Daoy (cell line): ENCODE data around the gene CABLES2. TPM values are rescaled to one million over a fixed set of nuclear protein-coding genes. Genes with fewer than 3 reads are reported as not detected.

Source experiments
- DNase-seq: peaks from one replicate; pipeline ENCODE4 v3.0.0-alpha.2; 2015; ENCODE audit warnings: low read depth
- total RNA-seq: library from RNA; depleted of rRNA; stranded (reverse); fragments of >200 nt; shearing (Covaris generic); gene quantifications from 2 replicates; pipeline ENCODE4 v1.2.3, GENCODE V29; 2014

Gene CABLES2
- total RNA-seq, 1 experiment from 2014 or later = 3.8 TPM

DNA sequence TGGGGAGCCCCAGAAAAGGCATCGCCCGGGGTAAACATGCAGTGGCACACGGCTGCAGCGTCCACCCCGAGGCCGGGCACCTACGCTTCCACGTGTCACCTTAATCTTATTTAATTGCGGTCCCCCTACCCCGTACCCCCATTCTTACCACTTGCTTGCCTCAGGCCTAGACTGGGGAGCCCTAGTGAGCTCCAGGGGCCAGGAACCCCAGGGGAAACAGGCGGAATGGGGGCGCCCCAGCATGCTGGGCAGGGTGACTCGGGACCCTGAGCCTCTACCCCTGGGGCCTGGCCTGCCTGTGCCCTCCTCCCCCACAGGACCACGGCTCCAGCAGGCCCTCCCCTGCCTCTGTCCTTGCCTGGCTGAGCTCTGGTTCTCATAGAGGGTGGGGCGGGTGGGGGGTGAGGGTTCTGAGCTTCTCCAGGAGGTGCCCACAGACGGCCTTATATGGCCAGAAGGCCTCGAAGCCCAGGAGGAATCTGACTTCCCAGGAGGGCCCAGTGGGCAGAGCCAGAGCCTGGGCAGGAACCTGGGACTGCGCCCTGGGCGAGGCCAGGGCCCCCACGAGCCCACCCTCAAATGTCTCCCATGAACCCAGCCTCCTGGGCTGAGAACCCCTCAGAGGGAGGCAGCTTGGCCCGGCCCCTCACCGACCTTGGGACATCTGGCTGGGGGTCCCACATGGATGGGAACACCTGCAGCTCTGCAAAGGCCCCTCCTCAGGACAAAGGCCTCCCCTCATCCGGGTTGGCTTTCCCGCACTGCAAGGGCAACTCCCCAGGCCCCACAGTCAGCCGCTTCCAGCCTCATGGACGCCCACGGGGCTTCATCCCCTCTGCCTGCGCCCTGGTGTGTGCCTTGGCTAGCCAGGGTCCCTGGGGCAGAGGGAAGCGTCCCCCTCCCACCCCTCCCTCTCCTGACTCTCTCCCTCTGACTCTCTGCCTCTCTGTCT, 34.8 kb downstream of the CABLES2 start:
- DNase-seq = no peak

DNA sequence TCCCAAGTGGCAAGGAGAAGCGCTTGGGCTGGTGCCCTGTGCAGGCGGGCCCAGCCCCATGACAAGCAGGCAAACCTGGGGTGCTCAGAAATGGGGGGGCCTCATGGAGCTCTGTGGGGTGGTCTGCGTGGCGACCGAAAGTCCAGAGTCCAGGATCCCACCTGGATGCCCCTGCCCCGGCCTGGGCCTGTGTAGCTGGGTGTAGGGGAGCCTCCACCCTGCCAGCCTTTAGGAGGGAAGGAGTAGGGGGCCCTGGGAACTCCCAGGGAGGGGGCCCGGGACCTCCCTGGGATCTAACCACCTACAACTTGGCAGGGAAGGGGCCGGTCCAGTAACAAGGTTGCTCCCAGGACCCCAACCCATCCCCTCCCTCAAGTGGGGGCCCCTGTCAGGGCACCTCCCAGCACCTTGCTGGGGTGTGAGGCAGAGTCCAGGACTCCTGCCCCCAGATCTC, 35.5 kb downstream of the CABLES2 start:
- DNase-seq = no peak

DNA sequence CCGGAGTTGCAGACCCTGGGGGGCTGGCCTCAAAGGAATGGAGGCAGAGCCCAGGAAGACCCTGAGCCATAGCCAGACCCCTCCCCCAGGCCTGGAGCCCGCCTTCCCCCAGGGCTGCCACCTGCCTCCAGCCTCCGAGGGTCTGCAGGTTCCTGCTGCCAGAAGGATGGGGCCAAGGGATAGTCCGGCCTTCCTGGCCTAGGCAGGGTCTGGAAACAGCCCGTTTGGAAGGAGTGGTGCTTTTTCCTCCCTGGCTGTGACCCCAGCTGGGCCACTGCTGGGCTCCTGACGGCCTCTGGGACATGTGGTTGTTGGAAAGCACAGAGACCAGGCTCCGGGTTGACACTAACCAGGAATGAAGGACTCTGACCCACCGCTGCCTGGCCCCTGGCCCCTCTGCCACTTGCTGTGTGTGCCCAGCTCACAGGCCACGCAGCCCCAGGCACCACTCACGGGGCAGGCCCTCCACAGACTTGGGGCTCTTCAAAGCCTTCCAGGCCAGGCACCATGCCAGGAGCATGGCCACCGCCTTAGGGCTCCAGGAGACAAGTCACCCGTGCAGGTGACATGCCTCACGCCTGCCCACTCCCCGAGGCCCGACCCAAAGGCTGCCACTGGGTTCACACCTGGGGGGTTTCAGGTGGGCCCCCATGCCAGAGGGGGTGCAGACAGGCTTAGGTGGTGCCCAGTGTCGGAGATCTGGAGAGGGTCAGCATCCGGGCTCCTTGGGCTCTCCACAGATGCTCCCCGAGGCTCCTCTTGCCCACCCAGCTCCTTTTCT, 36.1 kb downstream of the CABLES2 start:
- no peak for DNase-seq

DNA sequence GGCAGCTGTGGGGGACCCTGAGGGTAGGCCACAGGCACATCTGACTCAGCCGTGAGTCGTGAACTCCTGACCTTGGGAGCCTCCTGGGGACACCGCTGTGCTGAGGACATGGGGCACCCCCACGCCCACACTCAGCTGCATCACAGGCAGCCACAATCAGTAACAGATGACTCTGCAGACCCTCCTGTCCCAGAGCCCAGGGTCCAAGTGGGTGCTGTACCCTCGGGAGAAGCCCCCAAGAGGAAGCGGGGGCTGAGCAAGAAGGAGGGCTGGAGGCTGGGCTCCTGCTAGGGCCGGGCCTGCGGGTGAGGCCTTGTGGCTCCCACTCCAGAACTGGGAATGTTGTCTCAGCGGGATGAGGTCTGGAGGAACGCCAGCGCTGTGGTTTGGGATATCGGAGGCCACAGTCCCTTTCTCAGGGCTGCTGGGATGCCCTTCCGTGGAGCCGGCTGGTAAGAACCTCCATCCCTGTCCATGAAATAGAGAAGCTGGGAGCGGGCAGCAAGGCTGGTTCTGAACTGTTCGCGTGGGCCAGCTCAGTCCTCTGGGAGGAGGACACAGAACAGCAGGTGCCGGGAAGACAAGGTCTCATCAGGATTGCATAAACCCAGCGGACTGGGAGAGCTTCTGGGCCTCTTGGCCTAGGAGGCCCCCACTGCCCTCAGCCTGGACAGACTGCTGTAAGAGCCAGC, 36.8 kb downstream of the CABLES2 start:
- peak; percentile 95 for DNase-seq

DNA sequence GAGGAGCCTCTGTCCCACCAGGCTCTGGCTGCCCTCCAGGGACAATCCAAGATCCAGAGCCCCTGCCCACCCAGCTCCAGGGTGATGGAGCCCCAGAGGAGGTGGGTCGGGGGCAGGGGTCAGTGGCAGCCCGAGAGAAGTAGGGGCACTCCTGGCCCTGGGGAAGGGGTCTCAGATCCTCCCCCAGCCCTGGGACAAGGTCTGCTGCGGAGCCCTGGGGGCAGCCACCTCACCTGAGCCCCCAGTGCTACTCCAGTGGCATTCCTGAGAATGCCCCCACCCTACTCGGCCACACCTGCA, 37.3 kb downstream of the CABLES2 start:
- no peak for DNase-seq

DNA sequence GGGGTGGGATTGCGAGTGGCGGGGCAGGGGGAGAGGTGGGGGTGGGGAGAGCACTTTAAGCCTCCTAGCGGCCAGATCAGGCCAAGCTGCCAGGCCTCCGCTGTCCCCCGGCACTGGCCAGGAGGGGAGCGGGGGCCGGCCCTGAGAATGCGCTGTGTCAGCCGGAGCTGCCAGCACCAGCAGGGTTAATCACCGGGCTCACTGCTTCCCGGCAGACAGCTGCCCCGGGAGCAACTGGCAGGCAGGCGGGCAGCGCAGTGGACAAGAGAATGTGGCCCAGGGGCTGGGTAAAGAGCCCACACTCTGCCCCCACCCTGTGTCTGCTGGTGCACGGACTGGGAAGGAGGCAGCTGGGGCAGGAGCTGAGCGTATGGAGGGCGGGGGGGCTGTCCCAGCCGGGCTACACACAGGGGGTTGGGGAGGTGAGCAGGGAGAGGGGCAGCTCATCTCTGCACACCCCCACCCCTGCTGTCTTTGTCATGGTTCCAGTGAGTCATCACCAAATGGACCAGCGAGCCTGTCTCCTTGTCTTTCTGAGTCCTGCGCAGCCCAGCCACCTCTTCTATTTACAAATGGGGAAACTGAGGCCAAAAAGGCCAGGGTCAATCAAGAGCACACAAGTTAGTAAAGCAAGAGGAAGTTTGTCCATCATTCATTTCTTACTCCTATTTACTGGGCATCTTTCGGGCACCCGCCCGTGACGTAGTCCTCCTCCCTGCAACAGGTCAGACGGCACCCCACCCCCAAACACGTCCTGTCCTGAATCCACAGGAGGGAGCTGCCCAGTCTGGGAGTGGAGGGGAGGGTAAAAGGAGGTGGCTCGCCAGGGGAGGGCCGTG, 37.9 kb downstream of the CABLES2 start:
- peak; percentile 82 for DNase-seq

DNA sequence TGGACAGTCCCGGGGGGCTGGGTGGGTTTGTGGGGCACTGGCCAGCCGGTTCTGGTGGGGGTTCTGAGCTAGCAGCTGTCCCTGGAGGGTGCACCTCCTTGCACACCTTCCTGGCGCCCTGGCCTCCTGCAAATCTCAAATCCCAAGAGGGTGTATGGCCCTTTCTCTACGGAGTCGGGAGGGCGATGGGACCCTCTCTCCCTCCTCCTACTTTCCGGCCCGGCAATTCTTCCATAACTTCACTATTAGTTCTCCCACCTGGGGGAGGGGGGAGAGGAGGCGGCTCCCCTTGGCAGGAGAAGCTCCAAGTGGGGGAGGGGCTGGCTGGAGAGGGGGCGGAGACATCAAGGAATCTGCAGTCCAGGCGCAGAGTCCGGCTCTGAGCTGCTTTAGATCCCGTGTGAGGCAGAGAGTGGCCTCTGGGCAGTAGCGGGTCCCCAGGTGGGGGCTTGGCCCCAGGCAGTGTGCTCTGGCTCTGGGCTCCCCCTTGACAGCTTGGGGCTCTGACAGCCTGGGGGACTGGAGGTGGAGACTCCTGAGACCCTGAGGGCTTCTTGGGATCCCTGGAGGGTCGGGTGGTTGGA, 38.6 kb downstream of the CABLES2 start:
- peak; percentile 49 for DNase-seq

DNA sequence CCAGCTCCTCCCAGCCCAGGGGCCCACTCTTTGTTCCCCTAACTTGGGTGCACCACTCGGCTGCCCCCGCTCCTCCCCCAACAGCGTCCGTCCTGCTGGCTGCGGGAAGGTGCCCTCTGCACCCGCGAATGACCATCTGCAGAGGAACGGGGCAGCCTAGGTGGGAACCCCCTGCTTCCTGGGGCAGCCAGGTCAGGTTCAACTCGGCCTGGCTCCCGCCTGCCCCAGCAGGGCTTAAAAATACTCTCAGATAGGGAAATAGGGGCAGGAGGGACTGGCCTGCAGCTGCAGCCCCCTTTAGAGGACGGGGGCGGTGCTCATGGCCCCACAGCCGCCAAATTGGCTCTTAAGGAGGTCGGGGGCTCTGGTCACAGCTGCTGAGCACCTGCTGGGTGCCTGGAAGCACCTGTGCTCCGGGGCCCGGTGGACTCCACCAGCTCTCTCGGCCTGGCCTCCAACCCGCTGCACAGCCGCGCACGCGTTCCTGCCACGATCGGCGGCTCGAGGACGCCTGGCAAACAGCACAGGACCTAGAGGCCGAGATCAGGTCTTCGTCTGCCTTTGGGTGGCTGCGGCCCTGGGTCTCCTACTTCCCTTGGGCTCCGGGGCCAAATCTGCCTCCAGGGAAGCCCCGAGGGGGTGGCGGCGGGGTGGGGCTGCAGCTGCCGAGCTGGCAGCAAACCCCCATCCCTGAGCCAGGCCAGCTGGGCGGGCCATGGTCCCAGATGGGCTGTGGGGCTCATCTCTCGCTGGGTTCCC, 39.3 kb downstream of the CABLES2 start:
- peak; percentile 59 for DNase-seq

DNA sequence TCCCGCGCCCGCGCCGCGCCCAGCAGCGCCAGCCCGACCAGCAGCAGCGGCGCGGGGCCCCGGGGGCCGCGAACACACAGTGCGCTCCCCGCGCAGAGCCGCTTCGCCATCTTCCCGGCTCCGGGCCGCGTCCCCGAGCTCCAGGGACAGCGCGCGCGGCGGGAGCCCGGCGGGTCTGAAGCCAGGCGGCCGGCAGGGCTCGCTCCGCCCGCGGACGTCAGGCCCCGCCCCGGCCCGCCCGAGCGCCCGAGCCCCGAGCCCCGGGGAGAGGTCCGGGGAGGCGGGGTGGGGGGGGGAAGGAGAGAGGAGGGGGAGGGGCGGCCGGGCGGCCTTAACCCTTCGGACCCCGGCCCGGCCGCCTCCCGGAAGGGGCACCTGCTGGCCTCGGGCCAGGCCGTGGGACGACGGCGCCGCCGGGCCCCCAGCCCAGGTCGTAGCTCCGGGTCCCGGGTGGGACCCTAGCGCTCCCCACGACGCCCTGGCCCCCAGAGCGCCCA, 39.9 kb downstream of the CABLES2 start, which contains the start of gene LAMA5:
Gene LAMA5, minus strand, starts transcription at position 177 of the 497 bp plus-strand sequence. Its CDS starts 67 bp downstream, at position 110.
- no peak for DNase-seq

DNA sequence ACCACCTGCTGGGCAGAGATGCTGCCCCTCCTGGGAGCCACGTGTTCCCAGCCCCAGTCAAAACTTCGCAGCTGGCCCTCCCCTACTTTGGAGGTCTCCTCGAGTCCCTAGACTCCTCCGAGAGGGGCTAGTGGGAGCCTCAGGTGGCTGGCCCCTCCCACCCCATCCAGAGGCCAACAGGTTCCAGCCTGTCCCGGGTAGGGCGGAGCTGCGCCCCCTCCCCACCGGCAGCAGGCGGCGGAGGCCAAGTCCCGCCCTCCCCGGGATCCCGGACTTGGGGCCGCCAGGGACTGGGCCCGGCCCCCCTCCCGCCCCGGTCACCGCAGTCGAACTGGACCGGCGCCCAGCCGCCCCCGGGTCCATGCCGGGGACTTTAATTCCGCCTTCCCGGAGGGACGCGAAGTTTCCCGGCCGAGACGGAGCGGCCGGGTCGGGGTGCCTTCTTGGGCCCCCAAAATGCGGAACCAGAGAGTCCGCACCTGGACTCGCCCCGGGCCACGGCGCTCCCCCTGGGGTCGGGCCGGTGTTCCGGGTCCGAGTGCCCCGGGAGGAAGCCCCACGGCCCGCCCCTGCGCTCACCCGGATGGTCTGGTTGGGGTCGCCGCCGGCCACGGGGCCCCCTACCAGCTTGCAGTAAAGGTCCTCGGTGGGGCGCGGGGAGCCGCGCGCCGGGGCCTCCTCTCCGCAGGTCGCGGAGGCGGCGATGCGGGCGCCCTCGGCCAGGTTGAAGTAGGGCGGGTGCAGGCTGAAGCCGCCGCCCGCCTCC, 40.5 kb downstream of the CABLES2 start:
- no peak for DNase-seq

DNA sequence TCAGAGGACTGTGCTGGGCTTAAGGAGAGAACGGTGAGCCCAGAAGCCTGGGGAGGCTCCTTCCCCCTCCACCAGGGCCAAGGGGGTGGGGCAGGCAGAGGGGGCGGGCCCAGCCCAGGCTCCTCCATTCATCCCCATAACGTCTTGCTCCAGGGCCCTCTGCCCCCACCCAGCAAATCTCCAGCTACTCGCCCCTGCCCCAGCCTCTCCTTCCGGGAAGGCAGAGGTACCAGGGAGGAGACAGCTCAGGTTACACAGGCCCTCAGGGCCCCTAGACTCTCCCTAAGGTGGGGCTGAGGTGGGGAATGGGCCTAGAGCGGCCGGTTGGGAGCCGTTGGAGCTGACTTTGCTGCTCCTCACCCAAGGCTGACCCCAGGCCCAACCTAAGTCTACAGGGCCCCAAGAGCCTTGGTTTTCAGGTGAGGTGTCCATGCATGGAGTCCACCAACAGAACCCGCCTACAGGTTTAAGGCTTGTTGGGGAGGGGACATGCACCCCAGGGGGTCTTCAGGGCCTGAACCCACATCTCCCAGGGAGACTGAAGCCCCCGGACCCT, 41.2 kb downstream of the CABLES2 start:
- DNase-seq = peak; percentile 59

DNA sequence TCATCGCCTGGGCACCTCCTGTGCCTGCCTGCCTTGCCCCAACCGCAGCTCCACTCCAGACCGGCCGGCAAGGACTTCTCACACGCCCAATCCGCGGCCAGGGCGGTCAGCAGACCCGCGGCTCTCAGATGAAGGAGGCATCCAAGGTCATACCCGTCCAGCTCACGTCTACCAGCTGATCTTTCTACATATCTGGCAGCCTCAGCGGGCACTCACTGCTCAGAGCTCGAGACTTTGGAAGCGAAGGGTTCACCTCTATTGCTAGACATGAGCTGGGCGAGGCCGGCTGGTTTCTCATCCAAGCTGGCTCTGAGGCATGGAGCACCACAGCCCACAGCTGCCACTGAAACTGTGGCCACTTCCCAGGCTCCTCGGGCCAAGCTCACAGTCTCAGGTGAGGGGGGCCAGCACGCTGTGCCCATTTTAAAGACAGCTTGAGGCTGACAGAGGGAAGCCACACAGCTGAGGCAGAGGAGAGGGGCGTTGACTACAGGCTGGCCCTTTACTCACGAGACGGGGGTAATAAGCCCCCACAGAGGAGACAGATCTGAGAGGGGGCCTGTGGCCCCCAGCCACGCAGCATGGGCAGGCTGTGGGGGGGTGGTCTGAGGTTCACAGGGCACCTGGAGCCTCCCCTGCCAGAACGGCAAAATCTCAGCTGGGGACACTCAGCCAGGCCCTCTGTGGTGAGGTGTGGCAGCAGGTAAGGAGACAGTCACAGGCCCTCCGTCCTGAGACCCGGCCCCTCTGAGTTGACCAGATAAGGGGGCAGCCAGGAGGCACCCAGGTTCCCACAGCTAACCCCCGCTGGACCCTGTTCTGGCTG, 42.0 kb downstream of the CABLES2 start:
- DNase-seq = peak; percentile 41

DNA sequence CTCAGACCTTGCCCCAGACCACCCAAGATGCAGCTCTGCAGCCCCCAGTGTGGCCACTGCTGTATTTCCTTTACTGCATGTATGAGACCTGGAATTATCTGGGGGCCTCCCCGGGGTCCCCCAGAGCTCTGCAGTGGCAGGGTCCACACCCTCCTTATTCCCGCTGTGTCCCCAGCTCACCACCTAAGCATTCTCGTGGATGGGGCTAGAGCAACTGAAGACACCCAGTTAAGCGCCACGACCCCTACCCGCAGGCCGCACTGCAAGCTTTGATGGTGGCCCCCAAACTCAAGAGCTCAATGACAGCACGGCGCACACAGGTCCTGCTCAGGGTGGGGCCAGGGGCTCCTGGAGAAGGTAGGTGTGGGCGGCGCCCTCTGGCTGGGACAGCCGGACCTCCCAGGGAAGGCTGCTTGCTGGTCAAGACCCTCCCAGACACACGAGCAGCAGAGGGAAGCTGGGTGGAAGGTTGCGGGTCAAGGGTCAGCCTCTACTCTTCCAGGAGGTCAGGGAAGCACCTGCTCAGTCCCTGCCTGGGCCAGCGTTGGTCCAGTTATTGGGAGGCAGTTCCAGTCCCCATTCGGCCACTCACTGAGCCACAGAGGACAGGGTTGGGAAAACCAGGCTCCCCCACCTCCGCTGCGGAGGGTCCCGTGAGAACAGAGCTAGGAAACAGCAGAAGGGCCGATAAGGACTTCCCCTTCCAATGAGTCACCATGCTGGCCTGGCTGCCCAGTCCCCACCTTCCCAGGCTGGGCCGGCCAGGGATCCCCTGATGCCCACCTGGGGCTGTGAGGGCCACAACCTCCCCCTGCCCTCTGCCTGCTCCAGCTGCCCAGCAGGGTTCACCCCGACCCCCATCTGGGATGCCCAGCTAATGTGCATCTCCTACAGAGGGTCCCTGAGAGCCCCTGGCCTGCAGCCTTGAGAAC, 42.9 kb downstream of the CABLES2 start:
- DNase-seq = peak; percentile 76

DNA sequence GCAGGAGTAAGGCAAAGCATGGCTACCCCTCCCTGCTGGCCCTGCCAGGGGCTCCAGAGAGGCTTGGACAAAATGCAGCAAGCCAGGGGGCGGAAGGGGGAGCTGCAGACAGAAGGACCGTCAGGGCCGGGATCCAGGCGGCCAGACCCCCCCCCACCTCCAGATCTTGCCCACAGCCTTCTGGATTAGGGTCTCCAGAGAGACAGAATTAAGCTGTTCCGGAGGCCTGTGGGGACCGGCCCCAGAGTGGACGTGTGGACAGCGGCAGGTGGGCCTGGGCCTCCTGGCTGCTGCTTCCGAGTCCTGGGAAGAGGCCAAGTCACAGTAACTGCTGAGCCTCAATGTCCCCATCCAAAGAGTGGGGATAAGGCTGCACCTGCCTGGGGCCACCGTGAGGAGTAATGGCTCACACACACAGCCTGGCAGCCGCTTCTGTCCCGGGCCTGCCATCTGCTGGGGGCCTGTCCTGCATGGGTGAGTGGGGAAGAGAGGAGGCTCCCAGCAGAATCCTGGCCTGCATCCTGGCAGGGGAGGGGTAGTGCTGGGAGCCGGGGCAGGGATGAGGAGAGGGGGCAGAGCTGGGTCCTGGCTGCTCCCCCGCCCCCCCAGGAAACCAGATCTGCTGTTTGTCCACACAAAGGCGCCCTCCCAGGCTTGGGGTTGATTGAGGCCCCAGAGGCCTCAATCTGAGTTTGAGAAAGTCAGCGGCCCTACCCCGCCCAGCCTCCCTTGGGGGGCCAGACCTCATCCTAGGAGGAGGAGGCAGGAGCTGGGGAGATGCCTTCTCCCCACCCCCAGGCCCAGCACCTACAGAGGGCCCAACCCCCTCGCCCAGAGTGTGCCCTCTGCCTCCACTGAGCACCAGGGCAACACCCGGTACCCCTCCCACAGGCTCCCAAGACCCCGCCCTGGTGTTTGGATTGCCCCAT, 43.8 kb downstream of the CABLES2 start:
- DNase-seq = peak; percentile 51

DNA sequence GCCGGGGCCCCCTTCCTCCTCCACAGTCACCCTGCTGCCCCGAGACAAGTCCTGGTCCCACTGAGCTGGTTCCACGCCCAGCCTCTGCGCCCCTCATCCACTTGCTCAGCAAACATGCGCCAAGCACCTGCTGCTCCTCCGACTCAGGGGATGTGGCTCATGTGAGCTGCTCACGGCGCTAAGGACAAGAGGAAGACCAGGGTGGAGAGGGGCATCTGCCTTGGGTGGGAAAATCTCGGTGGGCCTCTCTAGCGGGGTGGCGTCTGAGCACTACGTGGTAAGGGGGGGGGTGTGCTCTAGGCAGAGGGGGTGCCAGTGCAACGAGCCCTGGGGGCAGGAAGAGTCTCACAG, 44.5 kb downstream of the CABLES2 start:
- peak; percentile 6 for DNase-seq
